Measurements from ENCODE around the gene RAMP2.
"Not testable (repeated sequence)": the region's sequence is repeated elsewhere in the genome, so short reads cannot be mapped to it uniquely, and the experiment has no call there.

The RAMP2 gene

GRCh38 chr17:42760652-42761581, at the start of gene RAMP2:
RAMP2 (plus strand) TSS chr17:42761227; CDS start chr17:42761262, 35 bp downstream.
- no peak for DNase-seq (ENCODE audit: low read depth in 2 of 2)

- no peak for DNase-seq (ENCODE audit: low read depth in 2 of 2)
These were observed 39.9 kb upstream of the RAMP2 start for GRCh38 chr17:42720996-42721583.

- no peak for DNase-seq (ENCODE audit: low read depth in 2 of 2)
These were observed 37.4 kb upstream of the RAMP2 start for GRCh38 chr17:42723636-42724035.

DNA sequence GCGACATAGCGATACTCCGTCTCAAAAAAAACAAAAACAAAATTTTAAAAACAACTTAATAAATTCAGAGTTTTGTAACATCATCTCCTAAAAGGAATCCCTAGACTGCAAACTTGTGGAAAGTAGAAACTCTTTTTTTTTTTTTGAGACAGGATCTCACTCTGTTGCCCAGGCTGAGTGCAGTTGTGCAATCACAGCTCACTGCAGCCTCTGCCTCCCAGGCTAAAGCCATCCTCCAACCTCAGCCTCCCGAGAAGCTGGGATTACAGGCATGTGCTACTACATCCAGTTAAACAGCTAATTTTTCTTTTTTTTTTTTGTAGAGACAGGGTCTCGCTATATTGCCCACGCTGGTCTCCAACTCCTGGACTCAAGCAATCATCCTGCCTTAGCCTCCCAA, 35.9 kb upstream of the RAMP2 start:
- no peak for DNase-seq (ENCODE audit: low read depth in 2 of 2)

DNA sequence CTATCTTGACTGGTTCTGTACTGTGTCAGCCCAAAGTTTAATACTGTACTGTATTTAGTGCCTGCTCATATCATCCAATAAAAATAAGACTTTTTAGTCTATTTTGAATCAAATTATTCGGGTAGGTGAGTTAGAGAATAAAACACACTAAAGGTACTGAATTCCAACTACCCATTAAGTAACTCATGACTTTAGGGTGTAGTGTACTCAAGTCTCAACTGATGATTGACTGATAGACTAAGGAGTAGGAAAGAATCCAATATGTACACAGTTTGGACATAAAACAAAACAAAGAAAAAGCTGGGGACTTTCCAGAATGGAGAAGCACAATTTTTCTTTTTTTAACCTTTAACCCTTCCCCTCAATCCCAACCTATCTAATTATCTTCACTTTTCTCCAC, 20.3 kb upstream of the RAMP2 start:
- no peak for DNase-seq (ENCODE audit: low read depth in 2 of 2)

DNA sequence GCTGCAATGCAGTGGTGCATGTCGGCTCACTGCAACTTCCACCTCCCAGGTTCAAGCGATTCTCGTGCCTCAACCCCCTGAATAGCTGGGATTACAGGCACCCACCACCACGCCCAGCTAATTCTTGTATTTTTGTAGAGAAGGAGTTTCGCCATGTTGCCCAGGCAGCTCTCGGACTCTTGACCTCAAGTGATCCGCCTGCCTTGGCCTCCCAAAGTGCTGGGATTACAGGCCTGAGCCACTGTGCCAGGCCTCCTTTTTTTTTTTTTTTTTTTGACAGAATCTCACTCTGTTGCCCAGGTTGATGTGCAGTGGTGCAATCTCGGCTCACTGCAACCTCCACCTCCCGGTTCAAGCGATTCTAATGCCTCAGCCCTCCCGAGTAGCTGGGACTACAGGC, 18.1 kb upstream of the RAMP2 start:
- not testable (repeated sequence) for DNase-seq (ENCODE audit: low read depth in 2 of 2)

GRCh38 chr17:42743595-42744282, 17.3 kb upstream of the RAMP2 start:
- DNase-seq (ENCODE audit: low read depth in 2 of 2): no peak

DNA sequence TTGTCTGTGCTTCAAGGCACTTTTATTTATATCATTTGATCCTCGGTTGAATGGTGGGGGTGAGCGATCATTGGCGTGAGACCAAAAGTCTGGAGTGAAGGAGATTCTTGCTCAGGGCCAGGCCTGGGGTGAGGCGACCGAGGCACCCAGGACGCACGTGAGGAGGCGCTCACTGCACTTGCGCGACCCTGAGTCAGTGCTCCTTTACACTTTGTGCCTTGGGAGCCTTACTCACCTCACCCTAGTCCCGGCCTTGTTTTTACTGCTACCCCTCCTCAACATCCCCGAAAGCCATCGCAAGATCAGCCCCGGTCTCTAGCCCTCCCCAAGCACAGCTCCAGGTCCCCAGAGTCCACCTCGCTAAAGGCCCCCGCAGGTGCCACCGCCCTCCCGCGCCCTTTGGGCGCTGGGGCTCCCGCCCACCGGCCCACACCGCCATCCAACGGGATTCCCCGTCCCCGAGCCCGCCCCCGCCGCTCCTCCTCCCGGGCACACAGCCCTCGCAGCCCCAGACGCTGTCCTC, 16.7 kb upstream of the RAMP2 start:
- peak; percentile 65 to 66 for DNase-seq (ENCODE audit: low read depth in 2 of 2)

DNA sequence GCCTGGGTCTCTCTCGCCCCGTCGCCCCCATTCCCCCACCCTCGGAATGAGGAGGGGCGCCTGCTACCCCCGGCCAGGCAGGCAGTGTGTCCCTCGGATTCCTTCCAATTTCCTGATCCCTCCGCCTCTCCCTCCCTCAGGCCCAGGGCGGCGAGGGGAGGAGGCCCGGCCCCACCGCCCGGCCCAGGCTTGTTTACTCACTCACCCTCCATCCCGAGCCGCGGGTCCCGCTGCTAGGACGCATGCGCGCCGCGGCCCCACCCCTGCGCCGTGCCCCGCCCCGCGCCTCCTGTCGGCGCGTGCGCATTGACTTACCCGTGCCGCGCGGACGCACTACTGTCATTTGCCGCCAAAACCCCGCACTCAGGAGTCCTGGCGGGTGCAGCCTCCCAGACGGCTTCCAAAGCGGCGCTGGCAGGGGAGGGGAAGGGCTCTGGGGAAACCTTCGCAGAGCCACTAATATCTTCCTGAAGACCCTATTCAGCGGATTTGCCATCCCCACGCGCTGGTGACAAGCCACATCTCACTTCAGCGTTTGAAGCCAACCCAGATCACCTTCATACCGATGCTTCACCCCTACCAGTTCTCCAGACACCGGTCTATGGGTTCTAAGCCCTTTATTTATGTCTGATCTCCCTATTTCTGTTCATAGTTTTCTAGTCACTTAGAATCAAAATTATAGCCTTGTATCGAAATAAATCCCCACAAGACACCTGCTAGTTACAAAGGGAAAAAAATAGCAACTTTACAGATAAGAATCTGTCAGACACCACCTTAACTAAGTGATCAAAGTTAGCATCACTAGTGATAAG, 16.0 kb upstream of the RAMP2 start, which contains the start of gene EZH1:
TSS of gene EZH1 (minus strand) at position 235 of the 812 bp plus-strand sequence. CDS start 16,099 bp downstream, outside the sequence.
- DNase-seq (ENCODE audit: low read depth in 2 of 2): peak; percentile 87 to 89

DNA sequence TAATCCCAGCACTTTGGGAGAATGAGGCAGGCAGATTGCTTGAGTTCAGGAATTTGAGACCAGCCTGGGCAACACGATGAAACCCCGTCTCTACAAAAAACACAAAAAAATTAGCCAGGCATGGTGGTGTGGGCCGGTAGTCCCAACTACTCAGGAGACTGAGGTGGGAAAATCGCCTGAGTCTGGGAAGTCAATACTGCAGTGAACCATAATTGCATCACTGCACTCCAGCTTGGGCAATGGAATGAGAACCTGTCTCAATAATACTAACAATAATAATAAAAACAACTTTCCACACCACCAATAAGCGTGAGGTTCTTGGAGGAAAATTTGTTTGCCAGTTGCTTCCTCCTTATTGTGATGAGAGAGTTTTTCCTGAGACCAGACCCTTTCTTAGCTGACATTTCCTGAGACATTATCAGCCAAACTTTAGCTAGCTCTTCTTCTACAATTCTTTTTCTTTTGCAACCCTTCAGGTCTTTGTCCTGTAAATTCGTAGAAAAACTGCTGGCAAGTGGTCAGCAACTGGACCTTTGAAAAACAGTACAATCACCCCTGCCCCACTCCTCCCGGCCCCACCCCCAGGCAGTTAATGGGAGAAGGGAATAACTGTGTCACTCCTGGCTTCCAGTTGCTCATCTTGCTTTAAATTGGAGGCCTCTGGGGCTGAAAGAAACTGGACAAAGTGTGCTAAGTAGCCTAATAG, 12.7 kb upstream of the RAMP2 start:
- no peak for DNase-seq (ENCODE audit: low read depth in 2 of 2)

DNA sequence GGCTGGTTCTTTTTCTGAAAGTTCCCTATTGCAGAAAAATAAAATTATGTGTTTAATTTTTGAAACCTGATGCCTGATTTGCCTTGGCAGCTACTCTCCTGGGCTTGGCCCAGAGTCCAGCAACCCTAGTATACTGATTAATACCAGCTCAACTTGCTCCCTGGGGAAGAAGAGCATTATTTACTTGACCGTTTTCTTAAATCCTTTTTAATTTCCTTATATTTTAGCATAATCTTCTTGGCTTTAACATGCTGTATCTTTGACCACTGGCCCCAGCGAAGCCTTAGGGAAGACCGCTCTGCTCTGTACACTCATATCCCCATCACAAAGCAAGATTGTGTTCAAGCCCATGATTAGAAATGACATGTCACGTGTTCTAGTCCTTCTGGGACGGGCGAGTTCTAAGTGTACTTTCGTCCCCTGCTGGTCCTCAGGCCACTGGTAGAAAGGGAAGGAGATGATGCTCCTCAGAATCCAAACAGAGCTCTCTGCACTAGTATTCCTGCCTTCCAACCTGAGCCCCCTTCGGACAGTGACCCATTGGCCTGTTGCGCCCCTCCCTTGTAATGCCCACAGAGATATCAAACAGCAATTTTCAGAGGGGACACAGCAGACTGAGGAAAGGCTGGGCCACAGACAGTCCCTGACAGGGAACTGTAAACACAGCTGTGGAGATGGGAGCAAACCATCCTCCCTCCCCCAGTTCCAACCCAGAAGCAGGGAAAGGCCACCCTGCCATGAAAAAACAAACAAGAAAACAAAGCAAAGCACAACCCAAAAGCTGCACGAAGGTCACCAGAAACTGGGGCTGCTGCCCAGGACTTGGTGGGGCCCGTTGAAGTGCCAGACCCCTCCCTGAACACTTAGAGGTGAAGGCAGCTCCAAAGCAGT, 11.9 kb upstream of the RAMP2 start:
- DNase-seq (ENCODE audit: low read depth in 2 of 2): no peak

DNA sequence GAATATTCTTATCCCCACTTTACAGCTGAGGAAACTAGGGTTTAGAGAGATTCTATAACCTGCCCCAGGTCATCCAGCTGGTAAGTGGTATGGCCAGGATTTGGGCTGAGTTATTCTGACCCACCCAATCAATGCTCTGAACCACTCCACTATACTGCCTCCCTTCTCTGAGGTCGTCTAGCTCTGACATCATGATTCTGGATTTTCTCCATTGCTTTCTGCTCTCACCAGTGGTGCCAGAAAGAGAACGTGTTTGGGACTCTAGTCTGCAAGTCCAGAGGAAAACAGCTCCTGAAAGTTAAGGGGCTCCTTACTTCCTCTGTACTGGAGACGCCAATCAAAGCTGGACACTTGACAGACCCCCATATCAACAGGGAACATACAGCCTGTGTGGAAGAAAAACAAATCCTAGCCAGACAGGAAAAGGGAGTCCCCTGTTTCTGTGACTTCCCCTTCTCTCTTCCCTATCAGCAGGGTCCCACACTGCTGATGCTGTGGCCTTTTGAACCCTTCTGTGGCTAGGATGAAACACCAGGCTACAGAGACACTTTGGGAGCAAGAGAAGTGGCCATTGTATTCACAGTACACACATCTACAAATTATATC, 10.2 kb upstream of the RAMP2 start:
- no peak for DNase-seq (ENCODE audit: low read depth in 2 of 2)

- no peak for DNase-seq (ENCODE audit: low read depth in 2 of 2)
These were observed 9.4 kb upstream of the RAMP2 start for GRCh38 chr17:42751628-42752027.

DNA sequence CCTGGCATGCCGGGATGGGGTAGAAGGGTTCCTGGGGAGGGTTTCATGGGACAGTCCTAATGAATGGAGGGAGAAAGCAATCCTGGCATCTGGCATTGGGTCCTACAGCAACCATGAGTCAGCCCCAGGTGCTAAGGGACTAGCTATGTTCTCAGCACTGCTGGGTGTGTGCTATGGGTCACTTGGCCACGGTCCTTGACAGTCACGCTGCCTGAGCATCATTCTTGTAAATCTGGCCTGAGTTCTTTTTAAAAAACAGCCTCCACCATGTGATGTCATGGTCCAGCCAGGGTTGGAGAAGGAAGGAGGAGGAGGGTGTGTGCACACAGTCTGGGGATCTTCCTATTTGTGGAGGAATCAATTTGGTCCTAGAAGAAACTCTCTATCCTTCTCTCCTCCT, 6.2 kb upstream of the RAMP2 start:
- DNase-seq (ENCODE audit: low read depth in 2 of 2): no peak

DNA sequence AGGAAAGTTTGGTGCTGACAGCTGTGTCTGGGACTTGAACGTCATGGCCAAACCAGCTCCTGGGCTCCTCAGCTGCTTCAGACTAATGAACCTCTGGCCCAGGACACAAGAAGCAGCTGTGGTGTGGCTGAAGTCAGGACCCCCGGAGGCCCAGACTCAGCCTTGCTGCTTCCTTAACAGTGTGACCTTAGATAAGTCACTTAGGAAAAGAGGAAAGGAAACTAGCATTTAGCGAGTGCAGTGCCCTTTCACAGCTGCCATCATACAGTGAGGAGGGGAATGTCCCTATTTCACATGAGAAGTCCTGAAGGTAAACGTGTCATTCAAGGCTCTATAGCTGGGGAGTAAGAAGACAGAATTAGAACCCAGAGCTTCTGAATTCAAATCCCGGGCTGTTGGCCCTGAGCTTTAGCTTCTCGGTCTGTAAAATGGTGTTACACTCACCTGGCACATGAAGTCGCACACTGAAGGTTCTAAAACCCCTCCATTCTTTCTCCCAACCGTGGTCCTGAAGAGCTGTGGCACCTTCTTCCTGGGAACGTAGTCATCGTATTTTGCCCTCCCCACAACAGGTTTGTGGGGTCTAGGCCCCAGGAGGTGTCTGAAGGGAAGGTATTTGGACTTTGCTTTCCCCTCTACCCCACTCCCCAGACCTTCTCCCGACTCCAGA, 910 bp upstream of the RAMP2 start:
- DNase-seq (ENCODE audit: low read depth in 2 of 2): no peak

DNA sequence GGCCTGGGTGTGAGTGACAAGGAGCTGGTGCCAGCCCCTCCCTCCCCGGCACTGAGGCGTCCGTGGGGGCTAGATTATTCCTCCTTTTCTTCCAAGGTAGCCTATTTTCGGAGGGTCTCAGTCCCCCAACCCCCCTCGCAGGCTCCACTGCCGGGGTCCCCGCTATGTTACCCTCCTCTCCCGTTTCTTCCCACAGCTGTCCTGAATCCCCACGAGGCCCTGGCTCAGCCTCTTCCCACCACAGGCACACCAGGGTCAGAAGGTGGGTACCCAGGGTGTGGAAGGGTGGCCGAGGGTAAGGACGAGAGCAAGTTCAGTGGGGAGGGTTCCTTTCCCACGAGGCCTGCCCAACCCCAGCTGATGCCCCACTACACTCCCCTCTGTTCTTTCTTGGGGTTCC, 611 bp downstream of the RAMP2 start:
- DNase-seq (ENCODE audit: low read depth in 2 of 2): no peak

GRCh38 chr17:42766124-42766523, 5.1 kb downstream of the RAMP2 start:
- no peak for DNase-seq (ENCODE audit: low read depth in 2 of 2)

DNA sequence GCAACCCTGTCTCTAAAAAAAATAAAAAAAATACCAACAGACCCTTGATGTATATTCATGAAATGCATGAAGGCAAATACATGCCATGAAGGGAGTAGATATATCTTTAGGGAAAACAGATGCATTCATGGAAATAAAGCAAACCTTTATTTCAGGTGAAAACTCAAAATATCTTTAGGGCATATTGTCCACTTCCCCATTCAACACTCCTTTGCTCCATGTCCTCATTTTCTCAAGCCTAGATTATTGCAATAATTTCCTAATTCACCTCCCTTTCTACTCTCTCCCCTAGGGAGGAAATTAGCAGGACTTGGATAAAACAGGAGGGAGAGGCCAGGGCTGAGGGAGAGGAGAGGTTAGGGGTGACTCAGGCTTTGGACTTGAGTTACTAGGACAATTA, 6.5 kb downstream of the RAMP2 start:
- DNase-seq (ENCODE audit: low read depth in 2 of 2): no peak

DNA sequence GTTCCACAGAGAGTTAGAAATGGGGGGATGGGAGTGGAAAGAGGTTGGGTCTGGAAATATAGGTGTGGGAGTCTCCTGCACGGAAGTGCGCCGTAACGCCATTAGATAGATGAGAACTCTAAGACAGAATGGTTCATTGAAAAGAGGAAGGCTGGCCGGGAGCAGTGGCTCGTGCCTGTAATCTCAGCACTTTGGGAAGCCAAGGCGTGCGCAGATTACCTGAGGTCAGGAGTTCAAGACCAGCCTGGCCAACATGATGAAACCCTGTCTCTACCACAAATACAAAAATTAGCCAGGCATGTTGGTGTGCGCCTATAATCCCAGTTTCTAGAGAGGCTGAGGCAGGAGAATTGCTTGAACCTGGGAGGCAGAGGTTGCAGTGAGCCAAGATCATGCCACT, 7.0 kb downstream of the RAMP2 start:
- DNase-seq (ENCODE audit: low read depth in 2 of 2): not testable (repeated sequence)
